ENCODE measurements around the gene CMIP.

The CMIP gene

DNA sequence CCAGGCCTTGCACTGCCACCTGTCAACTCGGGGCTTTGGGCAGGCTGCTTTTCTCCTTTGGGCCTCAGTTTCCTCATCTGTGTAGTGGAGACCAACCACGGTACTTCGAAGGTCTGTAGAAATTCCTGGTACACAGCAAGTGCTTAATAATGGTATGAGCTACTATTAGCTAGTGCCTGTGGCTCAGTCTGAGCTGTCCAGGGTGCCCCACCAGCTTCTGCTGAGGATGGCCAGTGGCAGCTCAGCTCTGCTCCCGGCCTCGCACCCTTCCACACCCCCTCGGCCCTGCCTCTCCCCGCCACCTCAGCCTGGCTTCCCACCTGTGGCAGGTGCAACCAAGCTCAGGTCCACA lies 308.2 kb downstream of the CMIP start:
- Mint-ChIP-seq H3K9me3 (no peaks in the 10 kb centered on the region), H3K27me3 (no peaks in the 10 kb centered on the region), H3K27ac (no peak overlapping the region), H3K4me3 (no peak overlapping the region), H3K36me3 (ENCODE audit: low read depth) (no peaks in the 10 kb centered on the region), H3K4me1 (ENCODE audit: low read depth) (peaks cover 8% of the 10 kb centered on the region)
- DNase-seq, result no peak

DNA sequence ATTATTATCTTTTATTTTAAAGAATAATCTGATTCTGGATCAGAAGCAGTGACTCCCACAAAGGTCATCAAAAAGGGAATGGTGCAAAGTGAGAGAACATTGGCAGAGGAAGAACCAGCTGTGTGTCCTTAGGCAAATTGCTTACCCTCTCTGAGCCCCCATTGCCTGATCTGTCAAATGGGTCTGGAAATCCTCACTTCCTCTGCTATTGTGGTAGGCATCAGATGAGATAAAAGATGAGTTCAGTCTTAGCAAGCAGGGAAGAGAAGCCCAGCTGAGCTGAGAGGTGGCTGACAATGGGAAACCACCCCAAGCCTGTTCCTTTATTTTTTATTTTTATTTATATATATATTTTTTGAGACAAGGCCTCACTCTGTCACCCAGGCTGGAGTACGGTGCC lies 310.2 kb downstream of the CMIP start:
- no peak for DNase-seq
- H3K9me3 Mint-ChIP-seq, result no peaks in the 10 kb centered on the region
- no peak overlapping the region for H3K4me3 Mint-ChIP-seq
- H3K27ac Mint-ChIP-seq, result no peak overlapping the region
- H3K27me3 Mint-ChIP-seq, result no peaks in the 10 kb centered on the region
- H3K4me1 Mint-ChIP-seq (ENCODE audit: low read depth), result no peaks in the 10 kb centered on the region
- H3K36me3 Mint-ChIP-seq (ENCODE audit: low read depth), result no peaks in the 10 kb centered on the region

DNA sequence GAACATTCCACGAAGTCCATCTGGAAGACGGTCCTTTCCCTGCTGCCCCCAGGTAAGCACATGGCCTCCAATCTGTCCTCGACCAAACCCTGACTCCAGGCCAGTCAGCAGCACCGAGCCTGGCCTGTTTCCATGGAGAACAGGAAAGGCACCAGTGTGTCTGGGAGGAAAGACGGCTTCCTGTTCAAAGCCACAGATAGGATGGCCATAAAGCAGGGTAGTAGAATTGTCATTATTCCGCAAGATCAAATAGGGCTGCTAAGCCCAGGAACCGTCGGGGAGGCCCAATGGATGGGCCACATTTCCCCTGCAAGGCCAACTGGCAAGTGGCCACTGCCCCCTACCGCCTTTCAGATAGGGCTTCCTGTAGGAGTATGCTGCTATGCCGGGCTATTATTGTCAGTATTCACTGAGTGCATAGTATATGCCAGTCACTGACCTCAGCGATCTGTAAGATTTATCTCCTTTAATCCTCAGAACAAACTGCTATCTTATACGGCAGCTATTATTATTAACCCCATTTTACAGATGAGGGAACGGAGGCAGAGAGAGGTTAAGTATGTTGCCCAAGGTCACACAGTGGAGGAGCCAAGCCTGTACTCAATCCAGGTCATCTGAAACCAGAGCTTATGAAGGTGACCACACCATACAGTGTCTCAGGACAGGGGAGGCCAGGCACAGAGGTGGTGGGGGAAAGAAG lies 311.5 kb downstream of the CMIP start:
- Mint-ChIP-seq H3K4me1 (ENCODE audit: low read depth) (no peaks in the 10 kb centered on the region), H3K36me3 (ENCODE audit: low read depth) (no peaks in the 10 kb centered on the region), H3K27ac (no peak overlapping the region), H3K4me3 (no peak overlapping the region), H3K9me3 (no peaks in the 10 kb centered on the region), H3K27me3 (no peaks in the 10 kb centered on the region)
- DNase-seq, result no peak

DNA sequence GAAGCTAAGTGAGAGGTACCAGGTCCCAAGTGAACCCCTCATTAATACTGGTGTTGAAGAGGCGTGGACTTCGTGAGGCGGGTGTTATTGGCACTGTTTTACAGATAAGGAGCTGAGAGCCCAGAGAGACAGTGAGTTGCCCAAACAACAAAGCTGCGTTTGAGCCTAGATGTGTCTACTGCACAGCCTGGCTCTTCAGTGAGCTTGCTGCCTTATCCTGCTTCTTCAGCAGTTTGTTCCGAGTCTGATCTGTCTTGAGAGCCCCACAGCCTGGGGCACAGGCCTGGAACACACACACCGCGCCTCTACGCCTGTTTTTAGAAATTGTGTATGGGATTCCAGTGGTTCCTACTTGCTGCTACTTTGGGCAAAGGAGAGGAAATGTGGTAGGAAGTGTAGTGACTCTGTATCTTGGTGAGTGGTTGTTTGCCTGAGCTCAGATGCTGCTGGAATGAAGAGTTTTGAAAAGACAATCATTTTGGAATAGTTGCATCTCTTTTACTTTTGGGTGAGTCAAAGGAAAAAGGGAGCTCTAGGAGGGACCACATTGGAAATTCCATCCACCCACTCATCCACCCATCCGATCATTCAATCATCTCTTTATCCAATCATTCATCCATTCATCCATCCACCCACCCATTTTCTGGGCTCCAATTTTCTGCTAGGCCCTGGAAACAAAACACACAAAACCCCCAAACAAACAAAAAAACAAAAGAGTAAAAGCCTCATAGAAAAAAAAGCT lies 312.2 kb downstream of the CMIP start:
- H3K9me3 Mint-ChIP-seq, result no peaks in the 10 kb centered on the region
- H3K27me3 Mint-ChIP-seq, result no peaks in the 10 kb centered on the region
- H3K27ac Mint-ChIP-seq, result no peak overlapping the region
- no peak for DNase-seq
- no peak overlapping the region for H3K4me3 Mint-ChIP-seq
- H3K4me1 Mint-ChIP-seq (ENCODE audit: low read depth), result no peaks in the 10 kb centered on the region
- no peaks in the 10 kb centered on the region for H3K36me3 Mint-ChIP-seq (ENCODE audit: low read depth)

DNA sequence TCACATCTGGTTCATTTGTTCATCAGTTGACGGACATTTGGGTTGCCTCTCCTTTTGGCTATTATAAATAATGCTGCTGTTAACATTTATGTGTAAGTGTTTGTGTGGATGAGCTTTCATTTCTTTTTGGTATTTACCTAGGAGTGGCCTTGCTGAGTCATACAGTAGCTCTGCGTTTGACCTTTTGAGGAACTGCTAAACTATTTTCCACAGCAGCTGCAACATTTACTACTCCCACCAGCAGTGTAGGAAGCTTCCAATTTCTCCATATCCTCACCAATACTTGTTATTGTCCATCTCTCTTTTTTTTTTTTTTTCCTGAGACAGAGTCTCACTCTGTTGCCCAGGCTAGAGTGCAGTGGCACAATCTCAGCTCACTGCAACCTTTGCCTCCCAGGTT lies 313.8 kb downstream of the CMIP start:
- no peak for DNase-seq
- no peaks in the 10 kb centered on the region for H3K36me3 Mint-ChIP-seq (ENCODE audit: low read depth)
- no peak overlapping the region for H3K4me3 Mint-ChIP-seq
- no peaks in the 10 kb centered on the region for H3K9me3 Mint-ChIP-seq
- no peaks in the 10 kb centered on the region for H3K27me3 Mint-ChIP-seq
- H3K27ac Mint-ChIP-seq, result no peak overlapping the region
- H3K4me1 Mint-ChIP-seq (ENCODE audit: low read depth), result no peaks in the 10 kb centered on the region
